IMR-90 (cell line): ENCODE data around the gene TPST1. TPM values are rescaled to one million over a fixed set of nuclear protein-coding genes. Genes with fewer than 3 reads are reported as not detected.

Experiments
- ATAC-seq: fragments of 200-7000 bp; cut with Tn5 transposase; 2 replicates; pipeline ENCODE4 v1.9.1; 2020; ENCODE audit warnings: low read depth, mild to moderate bottlenecking, moderate library complexity
- BruUV-seq: library from RNA; stranded (reverse); fragments of 400-500 nt; replicated peaks from 2 replicates; lab custom pipeline; 2021; lab: Mats Ljungman, UMichigan
- CTCF ChIA-PET: fragments of 300-600 bp; formaldehyde crosslinking; extraction: SDS; loops from one replicate; lab custom pipeline; 2021; ENCODE audit warnings: antibody characterized with exemption; lab: Yijun Ruan, JAX
- POLR2A ChIA-PET: fragments of 300-600 bp; sonication (Branson Sonifier 250); formaldehyde crosslinking; loops from one replicate; lab custom pipeline; 2022; ENCODE audit warnings: antibody characterized with exemption; ENCODE audit not compliant: unreplicated experiment; lab: Charles Lee
- DNase-seq: peaks from one replicate; pipeline ENCODE4 v3.0.0; 2013
- H2AFZ ChIP-seq: replicated peaks from 2 replicates; pipeline ENCODE3; 2013; ENCODE audit warnings: low read length, mild to moderate bottlenecking; ENCODE audit not compliant: poor library complexity
- H2AK5ac ChIP-seq: 2 replicates; pipeline ENCODE4 v1.6.1; 2013; ENCODE audit warnings: low read depth, low read length, inconsistent platforms
- H2AK9ac ChIP-seq: replicated peaks from 2 replicates; pipeline ENCODE3; 2013; ENCODE audit warnings: mild to moderate bottlenecking, low read depth, low read length, moderate library complexity; ENCODE audit not compliant: poor library complexity
- H2BK120ac ChIP-seq: 2 replicates; pipeline ENCODE4 v1.6.1; 2013; ENCODE audit warnings: low read depth, low read length, inconsistent platforms
- H2BK15ac ChIP-seq: 3 replicates; pipeline ENCODE4 v1.6.1; 2013; ENCODE audit warnings: low read depth, low read length, inconsistent platforms
- H2BK20ac ChIP-seq: 2 replicates; pipeline ENCODE4 v1.6.1; 2013; ENCODE audit warnings: low read depth, mild to moderate bottlenecking, inconsistent platforms, low read length, moderate library complexity
- H2BK5ac ChIP-seq: 2 replicates; pipeline ENCODE4 v1.6.1; 2013; ENCODE audit warnings: mild to moderate bottlenecking, low read depth, low read length, inconsistent platforms; ENCODE audit not compliant: poor library complexity, severe bottlenecking
- H3K14ac ChIP-seq: replicated peaks from 2 replicates; pipeline ENCODE4 v1.6.1; 2013; ENCODE audit warnings: low read depth, low read length, inconsistent platforms
- H3K18ac ChIP-seq: 2 replicates; pipeline ENCODE4 v1.6.1; 2013; ENCODE audit warnings: low read depth, low read length, control low read depth
- H3K23ac ChIP-seq: 2 replicates; pipeline ENCODE4 v1.6.1; 2013; ENCODE audit warnings: low read depth, low read length, inconsistent platforms
- H3K27ac ChIP-seq: 2 replicates; pipeline ENCODE4 v1.5.1; 2013; ENCODE audit warnings: mild to moderate bottlenecking, control low read depth, low read length; ENCODE audit not compliant: insufficient read depth
- H3K27me3 ChIP-seq: 2 replicates; pipeline ENCODE4 v1.6.1; 2013; ENCODE audit warnings: low read length; ENCODE audit not compliant: control insufficient read depth, insufficient read depth
- H3K36me3 ChIP-seq: 2 replicates; pipeline ENCODE4 v1.6.1; 2013; ENCODE audit warnings: low read length, mixed read lengths; ENCODE audit not compliant: control insufficient read depth, insufficient read depth
- H3K4ac ChIP-seq: 2 replicates; pipeline ENCODE4 v1.6.1; 2013; ENCODE audit warnings: low read depth, low read length, inconsistent platforms
- H3K4me1 ChIP-seq: 2 replicates; pipeline ENCODE4 v1.6.1; 2013; ENCODE audit warnings: low read length, mixed read lengths; ENCODE audit not compliant: control insufficient read depth, insufficient read depth
- H3K4me2 ChIP-seq: 2 replicates; pipeline ENCODE4 v1.6.1; 2013; ENCODE audit warnings: low read depth, mild to moderate bottlenecking, control low read depth, low read length, moderate library complexity
- H3K4me3 ChIP-seq: 2 replicates; pipeline ENCODE4 v1.5.1; 2013; ENCODE audit warnings: low read depth, mild to moderate bottlenecking, control low read depth, low read length, moderate library complexity; ENCODE audit not compliant: insufficient read depth
- H3K56ac ChIP-seq: 2 replicates; pipeline ENCODE4 v1.6.1; 2013; ENCODE audit warnings: low read length, inconsistent platforms; ENCODE audit not compliant: insufficient read depth; ENCODE audit errors: extremely low read depth
- H3K79me1 ChIP-seq, 2 experiments: 2 replicates each; pipeline ENCODE4 v1.6.1; 2013; ENCODE audit warnings: low read length in 2 of 2, inconsistent platforms in 1 of 2, low read depth in 1 of 2
- H3K9ac ChIP-seq: 2 replicates; pipeline ENCODE4 v1.6.1; 2013; ENCODE audit warnings: low read depth, low read length, control low read depth
- H3K9me1 ChIP-seq: 2 replicates; pipeline ENCODE4 v1.6.1; 2013; ENCODE audit warnings: low read length, inconsistent platforms; ENCODE audit not compliant: insufficient read depth
- H3K9me3 ChIP-seq: 2 replicates; pipeline ENCODE4 v1.6.1; 2013; ENCODE audit warnings: low read length; ENCODE audit not compliant: control insufficient read depth, insufficient read depth
- H4K20me1 ChIP-seq: 2 replicates; pipeline ENCODE4 v1.6.1; 2013; ENCODE audit warnings: low read length, inconsistent platforms; ENCODE audit not compliant: insufficient read depth
- H4K5ac ChIP-seq: 2 replicates; pipeline ENCODE4 v1.6.1; 2013; ENCODE audit warnings: mild to moderate bottlenecking, low read depth, low read length, control low read depth
- H4K8ac ChIP-seq, 2 experiments: 2 replicates each; pipeline ENCODE4 v1.6.1; 2013; ENCODE audit warnings: low read depth in 2 of 2, low read length in 2 of 2, control low read depth in 1 of 2, inconsistent platforms in 1 of 2
- H4K91ac ChIP-seq: 2 replicates; pipeline ENCODE4 v1.6.1; 2013; ENCODE audit warnings: low read depth, low read length, inconsistent platforms; ENCODE audit not compliant: insufficient read depth
- BHLHE40 ChIP-seq: fragments of 150-350 bp; IDR thresholded peaks from 2 replicates; pipeline ENCODE4 v1.6.1; 2016; ENCODE audit warnings: mild to moderate bottlenecking, low read depth, low read length
- CEBPB ChIP-seq: IDR thresholded peaks from 2 replicates; pipeline ENCODE4 v1.6.1; 2012; ENCODE audit warnings: low read depth, low read length, improper control_type of control experiment
- CHD1 ChIP-seq: IDR thresholded peaks from 2 replicates; pipeline ENCODE4 v1.6.1; 2012; ENCODE audit warnings: low read depth, low read length, improper control_type of control experiment
- CTCF ChIP-seq: conservative IDR thresholded peaks from 2 replicates; pipeline ENCODE4 v1.5.1; 2012; ENCODE audit warnings: mild to moderate bottlenecking, low read depth, low read length, improper control_type of control experiment
- ELK1 ChIP-seq: fragments of 150-350 bp; IDR thresholded peaks from 2 replicates; pipeline ENCODE4 v1.6.1; 2016; ENCODE audit warnings: low read depth, mild to moderate bottlenecking, low read length, moderate library complexity, borderline replicate concordance
- FOS ChIP-seq: fragments of 150-350 bp; IDR thresholded peaks from 2 replicates; pipeline ENCODE4 v1.6.1; 2016; ENCODE audit warnings: low read depth, low read length
- MAFK ChIP-seq: IDR thresholded peaks from 2 replicates; pipeline ENCODE4 v1.6.1; 2012; ENCODE audit warnings: low read depth, low read length, improper control_type of control experiment
- MXI1 ChIP-seq: IDR thresholded peaks from 2 replicates; pipeline ENCODE4 v1.6.1; 2012; ENCODE audit warnings: low read depth, mild to moderate bottlenecking, low read length, moderate library complexity, borderline replicate concordance
- NFE2L2 ChIP-seq: fragments of 150-350 bp; IDR thresholded peaks from 2 replicates; pipeline ENCODE4 v1.6.1; 2016; ENCODE audit warnings: low read depth, mild to moderate bottlenecking, low read length
- POLR2A ChIP-seq: IDR thresholded peaks from 2 replicates; pipeline ENCODE4 v1.6.1; 2012; ENCODE audit warnings: mild to moderate bottlenecking, low read depth, low read length
- RAD21 ChIP-seq: IDR thresholded peaks from 2 replicates; pipeline ENCODE4 v1.6.1; 2012; ENCODE audit warnings: low read length, improper control_type of control experiment
- RCOR1 ChIP-seq: IDR thresholded peaks from 2 replicates; pipeline ENCODE4 v1.6.1; 2012; ENCODE audit warnings: mild to moderate bottlenecking, low read length, improper control_type of control experiment; ENCODE audit not compliant: insufficient replicate concordance
- RFX5 ChIP-seq: IDR thresholded peaks from 2 replicates; pipeline ENCODE4 v1.8.0; 2012; ENCODE audit warnings: low read depth, mild to moderate bottlenecking, low read length, moderate library complexity
- SMC3 ChIP-seq: fragments of 150-350 bp; IDR thresholded peaks from 2 replicates; pipeline ENCODE4 v1.6.1; 2016; ENCODE audit warnings: low read depth, mild to moderate bottlenecking, antibody characterized with exemption, low read length, moderate library complexity
- USF2 ChIP-seq: fragments of 150-350 bp; IDR thresholded peaks from 2 replicates; pipeline ENCODE4 v1.6.1; 2017; ENCODE audit warnings: mild to moderate bottlenecking, antibody characterized with exemption, low read length, low read depth
- WGBS, 2 experiments: methylation state at CpG; one replicate each; pipeline versions ENCODE4 v1.1.5 to v1.1.7; 2013; ENCODE audit warnings: missing lambda C conversion rate in 2 of 2; ENCODE audit not compliant: insufficient read length in 1 of 2; ENCODE audit errors: extremely low coverage in 2 of 2; 5-methylcytosine and 5-hydroxymethylcytosine counted together
- dilution Hi-C: fragments of 300-500 bp; cut with HindIII; formaldehyde crosslinking; loops from one replicate; pipeline ENCODE4 v1.14.3; 2018; ENCODE audit warnings: low sequenced_read_pairs; ENCODE audit not compliant: unreplicated experiment
- in situ Hi-C: fragments of 300-500 bp; cut with MboI; formaldehyde crosslinking; loops from 3 replicates; pipeline ENCODE4 v1.14.3; 2019; ENCODE audit warnings: low sequenced_read_pairs, inconsistent platforms, mixed read lengths
- intact Hi-C: fragments of 100-400 bp; cut with micrococcal nuclease; formaldehyde crosslinking; loops from 2 replicates; pipeline ENCODE4 v1.10.0; 2022
- polyA plus RNA-seq, 3 experiments: library from polyadenylated mRNA; depleted of rRNA; stranded (reverse); fragments of >200 nt; gene quantifications; 2 replicates each; pipeline ENCODE4 v1.2.3, GENCODE V29; 2012; ENCODE audit warnings: low replicate concordance in 1 of 3
- total RNA-seq: library from RNA; depleted of rRNA; stranded (reverse); fragments of >200 nt; gene quantifications from 2 replicates; pipeline ENCODE4 v1.2.3, GENCODE V29; 2012

The TPST1 gene
- total and polyA plus RNA-seq, 2 of the 4 experiments (the other 2 are of a cell fraction) = 37.7 to 58.6 TPM

- H4K5ac ChIP-seq = no peak overlapping the region
- no peak overlapping the region for H3K4me2 ChIP-seq
- WGBS, 2 experiments = no CpG with 5 or more reads among the region's 5 CpGs
- peak overlapping the region; percentile 43; the same call in 1 of the 2 replicates for H4K91ac ChIP-seq
- no TSS peak for BruUV-seq
- no peak overlapping the region for H3K18ac ChIP-seq
- peak; percentile 47 for DNase-seq
- H2BK20ac ChIP-seq = peak overlapping the region; percentile 53; the same call in 1 of the 2 replicates
- no peak overlapping the region for H2AFZ ChIP-seq
- H4K8ac ChIP-seq = peak overlapping the region in 1 of 2 experiments; percentile 41; a peak in 1 of 4 replicates
- no peak overlapping the region for H3K4me3 ChIP-seq
- in situ Hi-C loops = no loop called here
- dilution Hi-C loops = no loop called here
- ChIA-PET POLR2A (no interaction called here), CTCF (no interaction called here)
- H3K9me1 ChIP-seq = peaks cover 4% of the 10 kb centered on the region; the same call in 1 of the 2 replicates
- H4K20me1 ChIP-seq = no peaks in the 10 kb centered on the region
- H3K4me1 ChIP-seq = peaks cover 5% of the 10 kb centered on the region
- TF ChIP-seq SMC3 = no peak
- no peak for TF ChIP-seq FOS
- no peak for TF ChIP-seq BHLHE40
- TF ChIP-seq RFX5 = no peak
- TF ChIP-seq RAD21 = no peak
- no peak for TF ChIP-seq CTCF
- TF ChIP-seq RCOR1 = no peak
- no peak for TF ChIP-seq CEBPB
- TF ChIP-seq MAFK = no peak
- TF ChIP-seq NFE2L2 = no peak
- TF ChIP-seq POLR2A = no peak
- no peak for TF ChIP-seq CHD1
- TF ChIP-seq MXI1 = no peak
- TF ChIP-seq USF2 = no peak
- no peak for TF ChIP-seq ELK1
- no peaks in the 10 kb centered on the region for H3K27me3 ChIP-seq
- no peaks in the 10 kb centered on the region for H3K79me1 ChIP-seq
- no peak overlapping the region for H3K9ac ChIP-seq
- H3K9me3 ChIP-seq = peaks cover 6% of the 10 kb centered on the region; the same call in 1 of the 2 replicates
- intact Hi-C loops = no loop called here
- H2BK5ac ChIP-seq = peak overlapping the region; percentile 33
- H3K56ac ChIP-seq = no peak overlapping the region
- no peak overlapping the region for H3K27ac ChIP-seq
- H2BK120ac ChIP-seq = peak overlapping the region; percentile 8; the same call in 1 of the 2 replicates
- H3K36me3 ChIP-seq = peaks cover 7% of the 10 kb centered on the region; the same call in 1 of the 2 replicates
- H2AK5ac ChIP-seq = peak overlapping the region; percentile 29; the same call in 1 of the 2 replicates
- H2AK9ac ChIP-seq = no peak overlapping the region
- peak overlapping the region; percentile 48; the same call in 1 of the 2 replicates for H3K4ac ChIP-seq
- peak overlapping the region; percentile 50; the same call in 1 of the 2 replicates for H3K14ac ChIP-seq
- no peak for ATAC-seq
- no peak overlapping the region for H3K23ac ChIP-seq
- no peak overlapping the region for H2BK15ac ChIP-seq
Observed at GRCh38 chr7:66380272-66380888, 175.2 kb downstream of the TPST1 start.
